ENCODE data around the gene PLEKHG5.

DNA sequence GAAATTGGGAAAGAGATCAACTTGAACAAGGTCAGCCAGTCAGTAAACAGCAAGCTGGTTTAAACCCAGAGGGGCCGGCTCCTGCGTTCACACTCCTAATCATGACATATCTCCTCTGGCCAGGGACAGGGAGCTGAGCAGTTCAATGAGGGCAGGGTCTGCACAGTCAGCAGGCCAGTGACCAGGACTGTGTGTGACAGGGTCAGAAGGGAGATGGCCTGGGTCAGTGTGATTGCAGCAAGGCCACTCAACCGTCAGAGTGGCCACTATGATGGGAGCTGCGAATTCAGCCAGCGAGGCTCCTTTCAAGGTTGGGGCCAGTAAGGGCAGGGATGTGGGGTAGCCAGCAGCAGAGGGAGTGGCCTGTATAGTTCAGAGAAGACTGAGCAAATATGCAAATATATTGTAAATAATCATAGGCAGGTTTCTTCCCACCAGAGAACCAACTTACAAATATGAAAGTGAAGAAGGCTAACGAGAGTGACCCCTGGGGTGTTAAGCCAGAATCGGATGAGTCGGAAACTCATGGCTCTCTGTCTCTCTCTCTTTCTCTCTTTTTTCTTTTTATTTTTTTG, 42.9 kb upstream of the PLEKHG5 start:
- TF ChIP-seq RFX5 (IDR thresholded peaks at IDR 0.05) (no peak), HOXB13 (CRISPR knock-in tag; IDR thresholded peaks at IDR 0.05; ENCODE audit: low read depth) (no peak), RCOR1 (IDR thresholded peaks at IDR 0.05; ENCODE audit: low read depth, low read length) (no peak), POLR2A (IDR thresholded peaks at IDR 0.05; ENCODE audit: low read length) (no peak), MYC (IDR thresholded peaks at IDR 0.05; ENCODE audit: borderline replicate concordance, low read length) (no peak), ZC3H11A (IDR thresholded peaks at IDR 0.05) (no peak), MAZ (IDR thresholded peaks at IDR 0.05; ENCODE audit: borderline replicate concordance, low read depth, low read length) (no peak), TP53 (CRISPR knock-in tag; IDR thresholded peaks at IDR 0.05) (no peak), CEBPB (IDR thresholded peaks at IDR 0.05) (no peak)
- TF ChIP-seq, protein P1, sequence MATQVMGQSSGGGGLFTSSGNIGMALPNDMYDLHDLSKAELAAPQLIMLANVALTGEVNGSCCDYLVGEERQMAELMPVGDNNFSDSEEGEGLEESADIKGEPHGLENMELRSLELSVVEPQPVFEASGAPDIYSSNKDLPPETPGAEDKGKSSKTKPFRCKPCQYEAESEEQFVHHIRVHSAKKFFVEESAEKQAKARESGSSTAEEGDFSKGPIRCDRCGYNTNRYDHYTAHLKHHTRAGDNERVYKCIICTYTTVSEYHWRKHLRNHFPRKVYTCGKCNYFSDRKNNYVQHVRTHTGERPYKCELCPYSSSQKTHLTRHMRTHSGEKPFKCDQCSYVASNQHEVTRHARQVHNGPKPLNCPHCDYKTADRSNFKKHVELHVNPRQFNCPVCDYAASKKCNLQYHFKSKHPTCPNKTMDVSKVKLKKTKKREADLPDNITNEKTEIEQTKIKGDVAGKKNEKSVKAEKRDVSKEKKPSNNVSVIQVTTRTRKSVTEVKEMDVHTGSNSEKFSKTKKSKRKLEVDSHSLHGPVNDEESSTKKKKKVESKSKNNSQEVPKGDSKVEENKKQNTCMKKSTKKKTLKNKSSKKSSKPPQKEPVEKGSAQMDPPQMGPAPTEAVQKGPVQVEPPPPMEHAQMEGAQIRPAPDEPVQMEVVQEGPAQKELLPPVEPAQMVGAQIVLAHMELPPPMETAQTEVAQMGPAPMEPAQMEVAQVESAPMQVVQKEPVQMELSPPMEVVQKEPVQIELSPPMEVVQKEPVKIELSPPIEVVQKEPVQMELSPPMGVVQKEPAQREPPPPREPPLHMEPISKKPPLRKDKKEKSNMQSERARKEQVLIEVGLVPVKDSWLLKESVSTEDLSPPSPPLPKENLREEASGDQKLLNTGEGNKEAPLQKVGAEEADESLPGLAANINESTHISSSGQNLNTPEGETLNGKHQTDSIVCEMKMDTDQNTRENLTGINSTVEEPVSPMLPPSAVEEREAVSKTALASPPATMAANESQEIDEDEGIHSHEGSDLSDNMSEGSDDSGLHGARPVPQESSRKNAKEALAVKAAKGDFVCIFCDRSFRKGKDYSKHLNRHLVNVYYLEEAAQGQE (IDR thresholded peaks at IDR 0.05), result no peak
- TF ChIP-seq, protein P2, sequence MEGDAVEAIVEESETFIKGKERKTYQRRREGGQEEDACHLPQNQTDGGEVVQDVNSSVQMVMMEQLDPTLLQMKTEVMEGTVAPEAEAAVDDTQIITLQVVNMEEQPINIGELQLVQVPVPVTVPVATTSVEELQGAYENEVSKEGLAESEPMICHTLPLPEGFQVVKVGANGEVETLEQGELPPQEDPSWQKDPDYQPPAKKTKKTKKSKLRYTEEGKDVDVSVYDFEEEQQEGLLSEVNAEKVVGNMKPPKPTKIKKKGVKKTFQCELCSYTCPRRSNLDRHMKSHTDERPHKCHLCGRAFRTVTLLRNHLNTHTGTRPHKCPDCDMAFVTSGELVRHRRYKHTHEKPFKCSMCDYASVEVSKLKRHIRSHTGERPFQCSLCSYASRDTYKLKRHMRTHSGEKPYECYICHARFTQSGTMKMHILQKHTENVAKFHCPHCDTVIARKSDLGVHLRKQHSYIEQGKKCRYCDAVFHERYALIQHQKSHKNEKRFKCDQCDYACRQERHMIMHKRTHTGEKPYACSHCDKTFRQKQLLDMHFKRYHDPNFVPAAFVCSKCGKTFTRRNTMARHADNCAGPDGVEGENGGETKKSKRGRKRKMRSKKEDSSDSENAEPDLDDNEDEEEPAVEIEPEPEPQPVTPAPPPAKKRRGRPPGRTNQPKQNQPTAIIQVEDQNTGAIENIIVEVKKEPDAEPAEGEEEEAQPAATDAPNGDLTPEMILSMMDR (IDR thresholded peaks at IDR 0.05), result no peak
- TF ChIP-seq, protein P3, sequence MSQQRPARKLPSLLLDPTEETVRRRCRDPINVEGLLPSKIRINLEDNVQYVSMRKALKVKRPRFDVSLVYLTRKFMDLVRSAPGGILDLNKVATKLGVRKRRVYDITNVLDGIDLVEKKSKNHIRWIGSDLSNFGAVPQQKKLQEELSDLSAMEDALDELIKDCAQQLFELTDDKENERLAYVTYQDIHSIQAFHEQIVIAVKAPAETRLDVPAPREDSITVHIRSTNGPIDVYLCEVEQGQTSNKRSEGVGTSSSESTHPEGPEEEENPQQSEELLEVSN (IDR thresholded peaks at IDR 0.05; ENCODE audit: borderline replicate concordance, low read depth), result no peak
